Umbilical cord (tissue), 2 donors: Measurements from ENCODE around the gene ANGPTL2. TPM values are rescaled to one million over a fixed set of nuclear protein-coding genes. Genes with fewer than 3 reads are reported as not detected.

ENCODE experiments used
- DNase-seq: peaks from one replicate; pipeline ENCODE4 v3.0.0-alpha.2; 2015; ENCODE audit warnings: low spot score
- total RNA-seq: library from RNA; depleted of rRNA; stranded (reverse); fragments of >200 nt; gene quantifications from one replicate; pipeline ENCODE4 v1.2.3, GENCODE V29; 2014; ENCODE audit warnings: low replicate concordance; ENCODE audit not compliant: insufficient read depth

ANGPTL2 gene
- total RNA-seq, 1 donor from 2014 or later: 14.7 TPM

DNA sequence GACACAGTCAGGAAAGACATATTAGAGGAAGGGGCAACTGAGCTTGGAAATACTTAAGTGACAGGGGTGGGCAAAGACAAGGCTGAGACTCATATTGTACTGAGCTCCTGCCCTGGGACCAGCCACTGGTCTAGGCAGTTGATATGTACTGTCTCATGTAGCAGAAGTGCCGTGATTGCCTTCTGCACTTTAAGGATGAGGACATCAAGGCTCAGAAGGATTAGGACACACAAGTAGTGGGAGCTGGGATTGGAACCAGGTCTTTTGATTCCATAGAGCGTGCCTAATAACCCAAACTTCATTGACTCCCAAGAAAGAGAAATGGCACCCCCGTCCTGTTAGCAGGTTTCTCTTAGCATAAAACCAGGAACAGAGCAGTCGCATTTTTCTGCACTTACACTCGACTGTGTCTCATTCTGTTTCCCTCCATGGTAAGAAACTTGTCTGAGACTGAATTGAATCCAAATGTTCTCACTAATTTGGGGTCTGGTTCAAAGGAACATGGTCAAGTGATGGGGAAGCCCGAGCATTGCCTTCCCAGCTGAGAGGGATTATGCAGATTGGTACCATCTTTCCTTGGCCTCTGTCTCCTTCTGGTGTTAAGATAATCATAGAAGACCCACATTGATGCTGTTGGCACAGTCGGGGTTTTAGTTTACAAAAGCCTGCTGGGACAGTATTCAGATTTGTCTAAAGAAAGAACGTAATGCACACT, 70.4 kb downstream of the ANGPTL2 start:
- no peak for DNase-seq

DNA sequence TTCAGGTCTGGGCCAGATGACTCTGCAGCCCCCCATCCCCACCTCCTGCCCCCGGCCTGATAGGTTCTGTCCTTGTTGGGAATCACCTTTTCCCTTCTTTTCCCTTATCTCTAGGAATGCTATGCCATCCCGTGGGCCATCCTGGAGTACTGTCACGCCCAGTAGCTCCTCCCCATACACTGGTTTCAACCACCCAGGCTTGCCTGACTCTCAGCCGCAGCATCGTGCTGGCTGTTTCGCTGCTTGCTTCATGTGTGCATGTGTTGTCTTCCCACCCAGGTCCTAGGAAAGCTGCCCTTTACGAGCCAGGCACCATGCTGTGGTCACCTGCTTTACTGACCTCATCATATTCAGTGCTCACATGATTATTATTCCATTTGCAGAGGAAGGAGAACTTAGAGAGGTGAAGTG, 71.8 kb downstream of the ANGPTL2 start:
- no peak for DNase-seq

DNA sequence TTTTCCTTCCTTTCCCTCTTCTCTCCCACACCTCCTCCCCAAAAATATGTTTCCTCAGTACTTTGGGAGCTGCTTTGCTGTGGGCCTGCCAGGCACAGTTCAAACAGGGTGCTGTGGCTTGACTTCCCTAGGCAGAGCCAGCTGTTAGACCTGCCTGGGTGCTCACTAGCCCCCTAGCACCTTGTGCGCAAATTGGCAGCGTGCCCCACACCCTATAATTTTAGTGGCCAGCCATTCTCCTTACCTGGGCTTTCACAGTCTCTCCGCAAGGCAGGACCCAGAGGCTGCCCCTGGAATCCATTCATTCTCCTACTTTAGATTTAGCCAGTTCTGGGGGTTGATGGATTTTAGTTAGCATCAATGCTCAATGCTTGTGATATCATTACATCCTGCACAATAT, 72.3 kb downstream of the ANGPTL2 start:
- DNase-seq: no peak

DNA sequence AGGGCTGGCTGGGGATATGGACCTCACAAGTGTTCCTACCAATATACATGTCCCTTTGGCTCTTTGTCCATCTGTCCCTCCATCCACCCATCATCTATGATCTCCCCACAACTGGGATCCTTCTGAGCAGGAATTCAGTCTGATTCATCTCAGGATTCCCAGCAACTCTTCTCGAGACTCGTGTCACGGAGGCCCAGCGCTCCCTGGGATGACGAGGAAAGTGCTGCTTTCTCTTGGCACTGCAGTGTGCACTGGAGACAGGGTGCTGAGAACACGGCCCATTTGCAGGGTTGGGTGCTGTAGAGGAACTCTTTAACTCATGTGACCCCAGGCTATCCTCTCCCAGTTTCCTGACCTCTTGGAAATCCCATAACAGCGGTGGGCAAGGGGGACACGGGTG, 72.9 kb downstream of the ANGPTL2 start:
- DNase-seq: no peak

DNA sequence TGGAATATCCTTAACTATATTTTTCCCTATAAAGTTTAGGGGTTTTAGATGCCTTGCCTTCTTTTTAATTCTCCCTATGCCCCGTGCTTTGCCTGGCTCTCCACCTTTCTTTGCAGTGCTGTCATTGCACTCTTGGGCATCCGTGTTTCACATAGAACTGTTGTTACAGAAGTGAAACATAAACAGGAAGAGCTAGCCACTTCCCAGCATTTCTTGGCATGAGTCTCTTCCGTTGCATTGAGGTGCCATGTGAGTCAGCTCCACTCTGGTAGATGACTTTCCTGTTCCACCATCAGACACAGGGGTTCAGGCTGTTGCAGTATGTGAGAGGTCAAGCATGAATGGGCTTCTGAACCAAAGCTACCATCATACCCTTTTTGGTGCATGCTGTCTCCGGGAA, 73.4 kb downstream of the ANGPTL2 start:
- peak; percentile 71 for DNase-seq

DNA sequence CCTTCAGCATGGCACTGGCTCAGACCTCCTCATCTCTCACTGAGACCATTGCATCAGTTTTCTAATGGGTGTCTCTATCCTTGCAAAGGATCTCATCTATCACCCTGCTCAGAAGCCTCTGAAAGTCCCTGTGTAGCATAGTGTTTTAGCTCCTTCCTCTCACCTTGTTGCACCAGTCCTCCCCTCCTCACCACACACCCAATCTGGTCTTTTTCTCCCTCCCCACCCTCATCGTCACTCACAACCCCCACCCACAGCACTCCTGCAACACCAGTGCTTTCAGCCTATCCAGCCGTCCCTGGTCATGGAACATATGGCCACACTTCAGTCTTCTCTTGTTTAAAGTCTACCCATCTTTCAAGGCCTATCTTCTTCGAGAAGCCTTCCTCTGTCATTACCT, 74.5 kb downstream of the ANGPTL2 start:
- DNase-seq: no peak

DNA sequence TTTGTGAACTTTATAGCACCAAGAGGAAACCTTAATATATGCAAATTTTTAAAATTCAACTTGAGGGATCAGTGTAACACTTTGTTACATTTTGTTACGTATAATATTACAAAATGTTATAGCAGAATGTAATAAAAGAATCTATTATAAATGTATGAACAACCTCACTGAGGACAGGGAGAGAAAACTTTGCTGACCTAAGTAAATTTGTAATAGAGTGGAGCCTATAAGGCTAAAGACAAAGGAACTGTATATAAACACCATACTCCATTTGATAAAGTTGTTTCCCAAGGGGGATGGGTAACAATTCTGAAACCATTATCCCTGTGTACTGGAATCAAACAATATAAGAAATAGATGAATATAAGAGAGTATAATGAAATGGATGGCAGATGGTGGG, 77.3 kb downstream of the ANGPTL2 start:
- no peak for DNase-seq

DNA sequence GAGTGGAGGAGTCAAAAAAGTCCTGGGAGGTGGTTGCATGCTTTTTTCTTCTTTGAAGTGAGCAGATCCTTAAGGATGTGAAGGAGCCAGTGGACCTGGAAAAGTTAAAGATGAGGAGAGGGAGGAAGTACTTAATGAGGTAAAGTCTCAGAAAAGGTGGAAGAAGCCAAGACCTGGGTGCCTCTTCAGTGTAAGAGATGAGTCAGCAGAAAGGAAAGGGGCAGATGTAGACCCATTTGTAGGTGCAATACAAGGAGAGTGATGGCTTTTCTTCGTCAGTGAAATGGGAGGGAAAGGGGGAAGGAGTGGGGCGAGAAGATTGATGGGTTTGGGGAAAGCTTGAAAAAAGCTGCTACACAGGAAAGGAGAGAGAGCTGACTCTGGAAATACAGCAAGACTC, 82.9 kb downstream of the ANGPTL2 start:
- DNase-seq: no peak

DNA sequence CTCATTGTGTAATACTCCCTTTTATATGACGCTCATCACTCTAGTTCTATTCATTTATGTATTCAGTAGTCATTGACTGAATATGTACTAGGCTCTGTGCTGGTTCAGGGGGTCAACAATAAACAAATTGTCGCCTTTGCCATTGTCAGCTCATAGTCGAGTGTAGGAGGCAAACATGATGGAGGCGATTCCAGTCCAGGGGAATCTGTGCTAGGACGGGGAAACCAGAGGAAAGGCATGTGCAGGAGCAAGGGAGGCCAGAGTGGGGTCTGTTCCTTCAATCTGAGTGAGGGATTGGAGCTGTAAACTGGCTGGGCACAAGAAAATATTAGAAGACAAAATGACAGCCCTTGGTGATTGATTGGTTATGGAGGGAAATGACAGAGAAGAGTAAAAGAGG, 83.9 kb downstream of the ANGPTL2 start:
- no peak for DNase-seq

Other genes starting within 250 kb of the ANGPTL2 start
- 2.9 TPM for gene RALGPS1, start 207.9 kb downstream of the ANGPTL2 start, total RNA-seq
- gene GARNL3, start 142.1 kb upstream of the ANGPTL2 start, total RNA-seq: 34.4 TPM